Fibroblast of lung (primary cell): ENCODE data around the gene RABGAP1L. TPM values are rescaled to one million over a fixed set of nuclear protein-coding genes. Genes with fewer than 3 reads are reported as not detected.

ENCODE experiments used
- DNase-seq, 2 donors: peaks; one replicate each; pipeline versions ENCODE4 v3.0.0 to v3.0.0-alpha.2; 2010; ENCODE audit warnings: low read depth in 2 of 2
- H2AFZ ChIP-seq: 2 replicates; pipeline ENCODE4 v1.5.1; 2012; ENCODE audit warnings: low read length, control low read depth, inconsistent platforms
- H3K27ac ChIP-seq: 2 replicates; pipeline ENCODE4 v1.5.1; 2011; ENCODE audit warnings: low read length, control low read depth; ENCODE audit not compliant: insufficient read depth
- H3K27me3 ChIP-seq: 2 replicates; pipeline ENCODE4 v1.5.1; 2011; ENCODE audit warnings: mild to moderate bottlenecking, low read length; ENCODE audit not compliant: control insufficient read depth, insufficient read depth
- H3K36me3 ChIP-seq: 2 replicates; pipeline ENCODE4 v1.5.1; 2011; ENCODE audit warnings: low read length; ENCODE audit not compliant: control insufficient read depth, insufficient read depth
- H3K4me1 ChIP-seq: 2 replicates; pipeline ENCODE4 v1.5.1; 2011; ENCODE audit warnings: low read length; ENCODE audit not compliant: control insufficient read depth, insufficient read depth; ENCODE audit errors: extremely low read depth
- H3K4me2 ChIP-seq: 2 replicates; pipeline ENCODE4 v1.5.1; 2011; ENCODE audit warnings: low read length, control low read depth; ENCODE audit not compliant: insufficient read depth; ENCODE audit errors: extremely low read depth
- H3K4me3 ChIP-seq, 4 experiments: fragments of 200-600 bp in 1 of 4; sonication (generic) in 1 of 4; replicated peaks in 1 of 4; 2 replicates each; pipeline ENCODE4 v1.5.1; 2011 to 2016; ENCODE audit warnings: low read length in 4 of 4, low read depth in 3 of 4, mild to moderate bottlenecking in 3 of 4, control low read depth in 2 of 4, inconsistent platforms in 1 of 4, mixed read lengths in 1 of 4; ENCODE audit not compliant: insufficient read depth in 1 of 4; ENCODE audit errors: control extremely low read depth in 1 of 4
- H3K79me2 ChIP-seq: 2 replicates; pipeline ENCODE4 v1.5.1; 2012; ENCODE audit warnings: mild to moderate bottlenecking, low read length, inconsistent platforms; ENCODE audit not compliant: control insufficient read depth, insufficient read depth
- H3K9ac ChIP-seq: 2 replicates; pipeline ENCODE4 v1.5.1; 2011; ENCODE audit warnings: mild to moderate bottlenecking, low read length, control low read depth; ENCODE audit not compliant: insufficient read depth
- H3K9me3 ChIP-seq: 2 replicates; pipeline ENCODE4 v1.5.1; 2012; ENCODE audit warnings: low read depth, low read length; ENCODE audit not compliant: control insufficient read depth, insufficient read depth
- H4K20me1 ChIP-seq: 2 replicates; pipeline ENCODE4 v1.5.1; 2011; ENCODE audit warnings: low read length; ENCODE audit not compliant: control insufficient read depth, insufficient read depth; ENCODE audit errors: extremely low read depth
- CTCF ChIP-seq, 2 donors: IDR thresholded peaks in 1 of 2; conservative IDR thresholded peaks in 1 of 2; 1 replicate in 1 of 2; 2 replicates in 1 of 2; pipeline ENCODE4 v1.5.1; 2011 to 2012; ENCODE audit warnings: low read length in 2 of 2, control low read depth in 1 of 2, inconsistent platforms in 1 of 2, low read depth in 1 of 2, mild to moderate bottlenecking in 1 of 2
- EZH2 ChIP-seq: IDR thresholded peaks from 2 replicates; pipeline ENCODE4 v1.5.1; 2012; ENCODE audit warnings: low read length, control low read depth, mild to moderate bottlenecking; ENCODE audit errors: missing control alignments
- polyA plus RNA-seq, 2 donors: library from polyadenylated mRNA; depleted of rRNA in 1 of 2; stranded (reverse) in 1 of 2; unstranded in 1 of 2; fragments of >200 nt; gene quantifications; 2 replicates each; pipeline ENCODE4 v1.2.1, GENCODE V29; 2011 to 2012; ENCODE audit warnings: missing spikeins in 1 of 2
- total RNA-seq: library from RNA; depleted of rRNA; stranded (reverse); fragments of >200 nt; gene quantifications from 2 replicates; pipeline ENCODE4 v1.2.1, GENCODE V29; 2014

The RABGAP1L gene
- total and polyA plus RNA-seq, 2 donors (not counting 1 experiment from before 2014, with no cell fraction given): 33.8 to 36.5 TPM

GRCh38 chr1:174964972-174965361 lies 805.6 kb downstream of the RABGAP1L start:
- DNase-seq: no peak
- Histone ChIP-seq H3K4me3 (no peak overlapping the region), H3K4me1 (no peaks in the 10 kb centered on the region)

GRCh38 chr1:174965362-174966007 lies 806.2 kb downstream of the RABGAP1L start:
- Histone ChIP-seq H3K4me3 (no peak overlapping the region), H2AFZ (no peak overlapping the region), H3K9me3 (no peaks in the 10 kb centered on the region), H3K27me3 (no peaks in the 10 kb centered on the region), H3K36me3 (no peaks in the 10 kb centered on the region), H3K9ac (no peak overlapping the region), H3K4me2 (no peak overlapping the region), H3K27ac (no peak overlapping the region), H4K20me1 (no peaks in the 10 kb centered on the region), H3K79me2 (no peaks in the 10 kb centered on the region), H3K4me1 (no peaks in the 10 kb centered on the region)
- no peak for DNase-seq
- TF ChIP-seq CTCF (conservative IDR thresholded peaks at IDR 0.05 in 1 of 2, IDR thresholded peaks at IDR 0.05 in 1 of 2; ENCODE audit: low read depth in 1 of 2, low read length in 2 of 2): no peak
- no peak for TF ChIP-seq EZH2

More at GRCh38 chr1:174964972-174965361, 805.6 kb downstream of the RABGAP1L start:
- no peak overlapping the region for H3K27ac ChIP-seq
- no peak overlapping the region for H2AFZ ChIP-seq
- H3K9ac ChIP-seq: no peak overlapping the region
- TF ChIP-seq CTCF (conservative IDR thresholded peaks at IDR 0.05 in 1 of 2, IDR thresholded peaks at IDR 0.05 in 1 of 2; ENCODE audit: low read depth in 1 of 2, low read length in 2 of 2) (no peak), EZH2 (no peak)
- no peaks in the 10 kb centered on the region for H3K79me2 ChIP-seq
- no peaks in the 10 kb centered on the region for H4K20me1 ChIP-seq
- no peak overlapping the region for H3K4me2 ChIP-seq
- no peaks in the 10 kb centered on the region for H3K27me3 ChIP-seq
- no peaks in the 10 kb centered on the region for H3K36me3 ChIP-seq
- no peaks in the 10 kb centered on the region for H3K9me3 ChIP-seq

- H3K79me2 ChIP-seq: no peaks in the 10 kb centered on the region
- H3K27ac ChIP-seq: no peak overlapping the region
- H3K27me3 ChIP-seq: no peaks in the 10 kb centered on the region
- H4K20me1 ChIP-seq: no peaks in the 10 kb centered on the region
- no peak overlapping the region for H3K9ac ChIP-seq
- no peak overlapping the region for H3K4me2 ChIP-seq
- no peak for TF ChIP-seq EZH2
- no peak for TF ChIP-seq CTCF (conservative IDR thresholded peaks at IDR 0.05 in 1 of 2, IDR thresholded peaks at IDR 0.05 in 1 of 2; ENCODE audit: low read depth in 1 of 2, low read length in 2 of 2)
- H3K36me3 ChIP-seq: no peaks in the 10 kb centered on the region
- DNase-seq: no peak
- H2AFZ ChIP-seq: no peak overlapping the region
- H3K4me3 ChIP-seq: no peak overlapping the region
- no peaks in the 10 kb centered on the region for H3K9me3 ChIP-seq
- no peaks in the 10 kb centered on the region for H3K4me1 ChIP-seq
Measured at GRCh38 chr1:174966008-174966572, 806.8 kb downstream of the RABGAP1L start.
